ENCODE results near the gene ISG20. TPM values are rescaled to one million over a fixed set of nuclear protein-coding genes. Genes with fewer than 3 reads are reported as not detected.
A peak's percentile ranks its signal among the peaks of the same experiment; 100 is the strongest.

The ISG20 gene
- polyA plus RNA-seq (2012; ENCODE audit: insufficient read depth, insufficient read length, low read depth): 2.9 TPM

- DNase-seq: peak; percentile 89
- H3K36me3 ChIP-seq: peaks cover 8% of the 10 kb centered on the region
- H3K9me3 ChIP-seq: no peaks in the 10 kb centered on the region
- TF ChIP-seq, protein P1, sequence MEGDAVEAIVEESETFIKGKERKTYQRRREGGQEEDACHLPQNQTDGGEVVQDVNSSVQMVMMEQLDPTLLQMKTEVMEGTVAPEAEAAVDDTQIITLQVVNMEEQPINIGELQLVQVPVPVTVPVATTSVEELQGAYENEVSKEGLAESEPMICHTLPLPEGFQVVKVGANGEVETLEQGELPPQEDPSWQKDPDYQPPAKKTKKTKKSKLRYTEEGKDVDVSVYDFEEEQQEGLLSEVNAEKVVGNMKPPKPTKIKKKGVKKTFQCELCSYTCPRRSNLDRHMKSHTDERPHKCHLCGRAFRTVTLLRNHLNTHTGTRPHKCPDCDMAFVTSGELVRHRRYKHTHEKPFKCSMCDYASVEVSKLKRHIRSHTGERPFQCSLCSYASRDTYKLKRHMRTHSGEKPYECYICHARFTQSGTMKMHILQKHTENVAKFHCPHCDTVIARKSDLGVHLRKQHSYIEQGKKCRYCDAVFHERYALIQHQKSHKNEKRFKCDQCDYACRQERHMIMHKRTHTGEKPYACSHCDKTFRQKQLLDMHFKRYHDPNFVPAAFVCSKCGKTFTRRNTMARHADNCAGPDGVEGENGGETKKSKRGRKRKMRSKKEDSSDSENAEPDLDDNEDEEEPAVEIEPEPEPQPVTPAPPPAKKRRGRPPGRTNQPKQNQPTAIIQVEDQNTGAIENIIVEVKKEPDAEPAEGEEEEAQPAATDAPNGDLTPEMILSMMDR (IDR thresholded peaks at IDR 0.05; ENCODE audit: low read depth, low read length): peak; percentile 47; the same call in 1 of the 2 replicates
- H3K4me3 ChIP-seq (ENCODE audit: low read depth, low read length): peak within 1 kb of the TSS; percentile 47
- peaks cover 5% of the 10 kb centered on the region; the same call in 1 of the 2 replicates for H3K4me1 ChIP-seq
- no peaks in the 10 kb centered on the region for H3K27me3 ChIP-seq
Observed at GRCh38 chr15:88638626-88639372, at the start of gene ISG20. TSS of gene ISG20 (plus strand) at chr15:88639016. CDS start at chr15:88639367, 351 bp downstream.

- Histone ChIP-seq H3K4me1 (peaks cover 13% of the 10 kb centered on the region), H3K36me3 (no peaks in the 10 kb centered on the region), H3K27me3 (0 out of 2 replicates have a peak, but pooled peaks cover 2% of the 10 kb centered on the region), H3K9me3 (no peaks in the 10 kb centered on the region), H3K4me3 (ENCODE audit: low read depth, low read length) (no peak overlapping the region)
- DNase-seq: no peak
- TF ChIP-seq, protein P1 (IDR thresholded peaks at IDR 0.05; ENCODE audit: low read depth, low read length): no peak
Observed at GRCh38 chr15:88590759-88591158, 48.1 kb upstream of the ISG20 start.

- Histone ChIP-seq H3K27me3 (0 out of 2 replicates have a peak, but pooled peaks cover 2% of the 10 kb centered on the region), H3K9me3 (no peaks in the 10 kb centered on the region), H3K4me1 (peaks cover 6% of the 10 kb centered on the region), H3K36me3 (no peaks in the 10 kb centered on the region), H3K4me3 (ENCODE audit: low read depth, low read length) (no peak overlapping the region)
- DNase-seq: no peak
- TF ChIP-seq, protein P1 (IDR thresholded peaks at IDR 0.05; ENCODE audit: low read depth, low read length): no peak
Observed at GRCh38 chr15:88591384-88591783, 47.4 kb upstream of the ISG20 start.

DNA sequence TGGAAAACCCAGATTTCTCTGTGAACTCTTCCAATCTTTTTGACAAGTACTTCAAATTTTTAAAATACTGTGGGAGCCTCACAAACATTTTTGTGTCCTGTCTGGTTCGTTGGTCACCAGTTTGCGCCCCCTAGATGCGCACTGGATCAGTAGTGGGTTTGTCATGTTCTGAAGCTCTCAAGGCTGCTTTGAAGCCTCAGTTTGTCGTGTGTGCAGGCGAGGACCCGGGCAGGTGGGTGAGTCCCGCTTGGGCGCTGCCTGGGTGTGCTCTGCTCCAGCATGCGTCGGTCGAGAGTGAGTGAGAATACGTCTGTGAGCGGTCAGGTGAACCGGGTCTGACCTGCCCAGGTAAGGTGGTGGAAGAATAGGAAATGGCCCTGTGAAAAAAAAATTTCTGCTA, 34.9 kb upstream of the ISG20 start:
- DNase-seq: no peak
- Histone ChIP-seq H3K36me3 (no peaks in the 10 kb centered on the region), H3K9me3 (no peaks in the 10 kb centered on the region), H3K4me3 (ENCODE audit: low read depth, low read length) (peak overlapping the region; percentile 63), H3K27me3 (peaks cover 31% of the 10 kb centered on the region), H3K4me1 (no peaks in the 10 kb centered on the region; the same call in 1 of the 2 replicates)
- TF ChIP-seq, protein P1 (IDR thresholded peaks at IDR 0.05; ENCODE audit: low read depth, low read length): peak; percentile 43

DNA sequence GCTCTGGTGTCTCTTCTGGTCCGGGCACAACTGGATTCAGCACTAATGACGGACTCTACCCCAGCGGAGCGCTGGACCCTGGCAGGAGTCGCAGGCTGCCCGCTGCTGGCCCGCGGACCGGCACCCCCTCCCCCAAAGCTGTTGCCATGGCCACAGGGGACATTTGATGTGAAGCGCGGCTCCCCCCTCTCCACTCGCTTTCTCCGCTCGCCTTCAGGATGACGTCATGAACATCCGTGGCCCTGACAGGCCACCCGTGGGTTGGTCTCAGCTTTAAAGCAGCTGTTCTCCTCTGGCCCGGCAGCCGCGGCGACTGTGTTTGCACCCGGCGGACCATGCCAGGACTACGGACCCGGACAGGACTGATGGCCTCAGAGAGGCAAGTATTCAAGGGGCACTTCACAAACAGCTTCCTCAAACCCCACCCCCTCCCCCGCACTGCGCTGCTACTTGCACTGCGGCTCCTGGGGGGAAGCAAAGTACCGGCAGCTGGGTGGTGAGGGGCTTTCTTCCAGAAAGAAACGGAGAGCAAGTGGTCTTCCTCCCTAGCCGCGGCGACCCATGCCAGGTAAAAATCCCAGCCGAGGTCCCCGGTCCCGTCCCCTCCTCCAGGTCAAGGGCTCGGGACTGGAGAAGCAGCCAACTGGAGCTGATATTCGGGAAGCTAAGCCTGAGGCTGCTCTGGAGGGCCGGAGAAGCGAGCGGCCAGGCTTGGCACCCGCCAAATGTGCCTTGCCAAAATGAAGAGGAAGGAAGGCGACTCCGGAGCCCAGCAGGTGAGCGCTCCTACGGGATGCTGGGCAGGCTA, 34.2 kb upstream of the ISG20 start:
- peak; percentile 40 for DNase-seq
- Histone ChIP-seq H3K4me1 (no peaks in the 10 kb centered on the region; the same call in 1 of the 2 replicates), H3K27me3 (peaks cover 31% of the 10 kb centered on the region), H3K4me3 (ENCODE audit: low read depth, low read length) (peak overlapping the region; percentile 63), H3K9me3 (no peaks in the 10 kb centered on the region), H3K36me3 (no peaks in the 10 kb centered on the region)
- TF ChIP-seq, protein P1 (IDR thresholded peaks at IDR 0.05; ENCODE audit: low read depth, low read length): no peak

All from BE2C (cell line).